GM12874 (cell line): Measurements from ENCODE around the gene MBD3L1.
A peak's percentile ranks its signal among the peaks of the same experiment; 100 is the strongest.

Experiments
- CTCF ChIP-seq: IDR thresholded peaks from 2 replicates; pipeline ENCODE4 v1.5.1; 2011; ENCODE audit warnings: low read depth, mild to moderate bottlenecking, control low read depth, low read length, moderate library complexity; ENCODE audit not compliant: insufficient read depth

Gene MBD3L1

GRCh38 chr19:8832132-8833021 lies at the start of gene MBD3L1, which contains the start of gene ZNF558:
MBD3L1 (plus strand) TSS chr19:8832377; CDS start chr19:8842679, 10,302 bp downstream.
ZNF558 (minus strand) TSS chr19:8832304; CDS start chr19:8822659, 9,645 bp downstream.
- 0 out of 2 replicates have a peak, but pooled peaks have one; percentile 13 for TF ChIP-seq CTCF

- no peak for TF ChIP-seq CTCF
Observed at GRCh38 chr19:8794823-8795222, 37.4 kb upstream of the MBD3L1 start.

GRCh38 chr19:8806661-8807060 lies 25.5 kb upstream of the MBD3L1 start:
- no peak for TF ChIP-seq CTCF

- no peak for TF ChIP-seq CTCF
Observed at GRCh38 chr19:8811315-8812172, 20.6 kb upstream of the MBD3L1 start.

GRCh38 chr19:8814176-8814575 lies 18.0 kb upstream of the MBD3L1 start:
- no peak for TF ChIP-seq CTCF

GRCh38 chr19:8815780-8816179 lies 16.4 kb upstream of the MBD3L1 start:
- TF ChIP-seq CTCF, result no peak

- TF ChIP-seq CTCF, result no peak
Observed at GRCh38 chr19:8820234-8820633, 11.9 kb upstream of the MBD3L1 start.
